ENCODE data around the gene CDH24. TPM values are rescaled to one million over a fixed set of nuclear protein-coding genes. Genes with fewer than 3 reads are reported as not detected.
A peak's percentile ranks its signal among the peaks of the same experiment; 100 is the strongest.

The CDH24 gene
- total and polyA plus RNA-seq, 9 of the 15 experiments (the other 6 are each of a cell fraction or from before 2014, with no cell fraction given), result 0.04 to 16.2 (median 4.9) TPM

DNA sequence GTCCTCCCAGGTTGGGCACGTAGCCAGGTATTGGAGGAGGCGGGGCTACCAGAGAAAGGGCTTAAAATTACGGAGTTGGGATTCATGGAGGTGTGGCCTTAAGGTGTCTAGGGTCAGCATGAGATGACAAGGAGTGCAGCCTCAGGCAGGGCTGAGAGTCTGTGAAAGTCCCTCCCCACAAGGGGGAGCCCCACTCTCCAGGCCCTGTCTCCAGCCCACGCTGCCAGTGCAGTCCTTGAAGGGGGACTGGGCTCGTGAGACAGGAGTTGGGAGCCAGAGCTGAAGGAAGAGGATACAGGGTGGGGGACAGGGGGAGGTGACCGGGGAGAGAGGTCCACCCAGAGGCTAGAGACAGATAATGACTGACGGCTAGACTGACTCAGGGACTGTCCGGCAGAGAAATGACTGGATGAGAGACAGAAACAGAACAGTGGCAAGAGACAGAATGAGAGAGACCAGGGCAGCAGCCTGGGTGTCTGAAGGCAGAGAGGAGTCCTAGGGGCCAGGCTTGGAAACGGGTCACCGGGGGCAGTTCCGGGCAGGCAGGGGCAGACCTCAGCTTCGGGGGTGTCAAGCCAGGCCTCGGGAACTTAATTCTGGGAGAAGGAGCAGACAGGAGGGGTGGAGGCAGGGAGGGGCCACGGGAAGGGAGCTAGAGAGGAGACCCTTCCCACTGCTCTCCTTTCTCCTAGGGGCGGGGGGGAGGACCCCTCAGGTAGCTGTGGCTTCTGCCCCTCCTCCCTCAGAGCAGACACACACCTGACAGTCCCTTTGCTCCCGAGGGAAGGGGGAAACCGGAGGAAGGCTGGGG is 970 bp downstream of the CDH24 start (continued):
- TF ChIP-seq, protein P1, sequence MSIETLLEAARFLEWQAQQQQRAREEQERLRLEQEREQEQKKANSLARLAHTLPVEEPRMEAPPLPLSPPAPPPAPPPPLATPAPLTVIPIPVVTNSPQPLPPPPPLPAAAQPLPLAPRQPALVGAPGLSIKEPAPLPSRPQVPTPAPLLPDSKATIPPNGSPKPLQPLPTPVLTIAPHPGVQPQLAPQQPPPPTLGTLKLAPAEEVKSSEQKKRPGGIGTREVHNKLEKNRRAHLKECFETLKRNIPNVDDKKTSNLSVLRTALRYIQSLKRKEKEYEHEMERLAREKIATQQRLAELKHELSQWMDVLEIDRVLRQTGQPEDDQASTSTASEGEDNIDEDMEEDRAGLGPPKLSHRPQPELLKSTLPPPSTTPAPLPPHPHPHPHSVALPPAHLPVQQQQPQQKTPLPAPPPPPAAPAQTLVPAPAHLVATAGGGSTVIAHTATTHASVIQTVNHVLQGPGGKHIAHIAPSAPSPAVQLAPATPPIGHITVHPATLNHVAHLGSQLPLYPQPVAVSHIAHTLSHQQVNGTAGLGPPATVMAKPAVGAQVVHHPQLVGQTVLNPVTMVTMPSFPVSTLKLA (conservative IDR thresholded peaks at IDR 0.05), result peak; percentile 36 to 68; a peak in 3 of 4 replicates
- TF ChIP-seq, protein P2, sequence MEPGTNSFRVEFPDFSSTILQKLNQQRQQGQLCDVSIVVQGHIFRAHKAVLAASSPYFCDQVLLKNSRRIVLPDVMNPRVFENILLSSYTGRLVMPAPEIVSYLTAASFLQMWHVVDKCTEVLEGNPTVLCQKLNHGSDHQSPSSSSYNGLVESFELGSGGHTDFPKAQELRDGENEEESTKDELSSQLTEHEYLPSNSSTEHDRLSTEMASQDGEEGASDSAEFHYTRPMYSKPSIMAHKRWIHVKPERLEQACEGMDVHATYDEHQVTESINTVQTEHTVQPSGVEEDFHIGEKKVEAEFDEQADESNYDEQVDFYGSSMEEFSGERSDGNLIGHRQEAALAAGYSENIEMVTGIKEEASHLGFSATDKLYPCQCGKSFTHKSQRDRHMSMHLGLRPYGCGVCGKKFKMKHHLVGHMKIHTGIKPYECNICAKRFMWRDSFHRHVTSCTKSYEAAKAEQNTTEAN (CRISPR knock-in tag; IDR thresholded peaks at IDR 0.05), result no peak
- no peak for TF ChIP-seq IFI16 (CRISPR knock-in tag; IDR thresholded peaks at IDR 0.05)
- TF ChIP-seq MAFG (tag; conservative IDR thresholded peaks at IDR 0.05), result no peak
- TF ChIP-seq SMAD2 (IDR thresholded peaks at IDR 0.05; ENCODE audit: low read depth, low read length), result no peak
- TF ChIP-seq, protein P3, sequence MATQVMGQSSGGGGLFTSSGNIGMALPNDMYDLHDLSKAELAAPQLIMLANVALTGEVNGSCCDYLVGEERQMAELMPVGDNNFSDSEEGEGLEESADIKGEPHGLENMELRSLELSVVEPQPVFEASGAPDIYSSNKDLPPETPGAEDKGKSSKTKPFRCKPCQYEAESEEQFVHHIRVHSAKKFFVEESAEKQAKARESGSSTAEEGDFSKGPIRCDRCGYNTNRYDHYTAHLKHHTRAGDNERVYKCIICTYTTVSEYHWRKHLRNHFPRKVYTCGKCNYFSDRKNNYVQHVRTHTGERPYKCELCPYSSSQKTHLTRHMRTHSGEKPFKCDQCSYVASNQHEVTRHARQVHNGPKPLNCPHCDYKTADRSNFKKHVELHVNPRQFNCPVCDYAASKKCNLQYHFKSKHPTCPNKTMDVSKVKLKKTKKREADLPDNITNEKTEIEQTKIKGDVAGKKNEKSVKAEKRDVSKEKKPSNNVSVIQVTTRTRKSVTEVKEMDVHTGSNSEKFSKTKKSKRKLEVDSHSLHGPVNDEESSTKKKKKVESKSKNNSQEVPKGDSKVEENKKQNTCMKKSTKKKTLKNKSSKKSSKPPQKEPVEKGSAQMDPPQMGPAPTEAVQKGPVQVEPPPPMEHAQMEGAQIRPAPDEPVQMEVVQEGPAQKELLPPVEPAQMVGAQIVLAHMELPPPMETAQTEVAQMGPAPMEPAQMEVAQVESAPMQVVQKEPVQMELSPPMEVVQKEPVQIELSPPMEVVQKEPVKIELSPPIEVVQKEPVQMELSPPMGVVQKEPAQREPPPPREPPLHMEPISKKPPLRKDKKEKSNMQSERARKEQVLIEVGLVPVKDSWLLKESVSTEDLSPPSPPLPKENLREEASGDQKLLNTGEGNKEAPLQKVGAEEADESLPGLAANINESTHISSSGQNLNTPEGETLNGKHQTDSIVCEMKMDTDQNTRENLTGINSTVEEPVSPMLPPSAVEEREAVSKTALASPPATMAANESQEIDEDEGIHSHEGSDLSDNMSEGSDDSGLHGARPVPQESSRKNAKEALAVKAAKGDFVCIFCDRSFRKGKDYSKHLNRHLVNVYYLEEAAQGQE (IDR thresholded peaks at IDR 0.05; ENCODE audit: borderline replicate concordance), result peak; percentile 58; the same call in 1 of the 2 replicates
- TF ChIP-seq, protein P3 (CRISPR knock-in tag; IDR thresholded peaks at IDR 0.05; ENCODE audit: low read depth), result no peak
- TF ChIP-seq, protein P4, sequence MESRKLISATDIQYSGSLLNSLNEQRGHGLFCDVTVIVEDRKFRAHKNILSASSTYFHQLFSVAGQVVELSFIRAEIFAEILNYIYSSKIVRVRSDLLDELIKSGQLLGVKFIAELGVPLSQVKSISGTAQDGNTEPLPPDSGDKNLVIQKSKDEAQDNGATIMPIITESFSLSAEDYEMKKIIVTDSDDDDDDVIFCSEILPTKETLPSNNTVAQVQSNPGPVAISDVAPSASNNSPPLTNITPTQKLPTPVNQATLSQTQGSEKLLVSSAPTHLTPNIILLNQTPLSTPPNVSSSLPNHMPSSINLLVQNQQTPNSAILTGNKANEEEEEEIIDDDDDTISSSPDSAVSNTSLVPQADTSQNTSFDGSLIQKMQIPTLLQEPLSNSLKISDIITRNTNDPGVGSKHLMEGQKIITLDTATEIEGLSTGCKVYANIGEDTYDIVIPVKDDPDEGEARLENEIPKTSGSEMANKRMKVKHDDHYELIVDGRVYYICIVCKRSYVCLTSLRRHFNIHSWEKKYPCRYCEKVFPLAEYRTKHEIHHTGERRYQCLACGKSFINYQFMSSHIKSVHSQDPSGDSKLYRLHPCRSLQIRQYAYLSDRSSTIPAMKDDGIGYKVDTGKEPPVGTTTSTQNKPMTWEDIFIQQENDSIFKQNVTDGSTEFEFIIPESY (CRISPR knock-in tag; IDR thresholded peaks at IDR 0.05), result 0 out of 2 replicates have a peak, but pooled peaks have one; percentile 17
- no peak for TF ChIP-seq RBM14 (IDR thresholded peaks at IDR 0.05; ENCODE audit: borderline replicate concordance, insufficient read depth, low read depth, low read length)
